NCI-H226 (cell line): ENCODE data around the gene CDRT15L2.
"Not testable (repeated sequence)": the region's sequence is repeated elsewhere in the genome, so short reads cannot be mapped to it uniquely, and the experiment has no call there.

ENCODE experiments used
- DNase-seq: peaks from one replicate; pipeline ENCODE4 v3.0.0-alpha.2; 2015

Gene CDRT15L2

GRCh38 chr17:20575071-20575470 is 4.5 kb upstream of the CDRT15L2 start:
- DNase-seq, result not testable (repeated sequence)

GRCh38 chr17:20583891-20584577 is 4.5 kb downstream of the CDRT15L2 start:
- DNase-seq, result not testable (repeated sequence)

GRCh38 chr17:20588744-20589453 is 9.4 kb downstream of the CDRT15L2 start:
- not testable (repeated sequence) for DNase-seq

GRCh38 chr17:20589454-20589810 is 9.9 kb downstream of the CDRT15L2 start:
- not testable (repeated sequence) for DNase-seq

GRCh38 chr17:20591040-20591439 is 11.5 kb downstream of the CDRT15L2 start:
- not testable (repeated sequence) for DNase-seq

- DNase-seq, result not testable (repeated sequence)
Observed at GRCh38 chr17:20605568-20605967, 26.0 kb downstream of the CDRT15L2 start.

GRCh38 chr17:20609490-20609889 is 30.0 kb downstream of the CDRT15L2 start:
- DNase-seq, result not testable (repeated sequence)

- DNase-seq, result no peak
Observed at GRCh38 chr17:20611309-20611708, 31.8 kb downstream of the CDRT15L2 start.

GRCh38 chr17:20612635-20613034 is 33.1 kb downstream of the CDRT15L2 start:
- no peak for DNase-seq

- DNase-seq, result no peak
Observed at GRCh38 chr17:20613248-20613647, 33.7 kb downstream of the CDRT15L2 start.

- no peak for DNase-seq
Observed at GRCh38 chr17:20613905-20614304, 34.4 kb downstream of the CDRT15L2 start.

GRCh38 chr17:20615461-20615860 is 35.9 kb downstream of the CDRT15L2 start:
- not testable (repeated sequence) for DNase-seq
